ENCODE measurements around the gene SMARCC1.

The SMARCC1 gene

GRCh38 chr3:47791193-47791855 lies 9.6 kb upstream of the SMARCC1 start:
- in situ Hi-C loops (cut with MboI; ENCODE audit: low sequenced_read_pairs, unreplicated experiment), result no loop called here
- DNase-seq (ENCODE audit: low spot score), result no peak
- TF ChIP-seq CTCF (IDR thresholded peaks at IDR 0.05; ENCODE audit: borderline replicate concordance, control extremely low read depth, extremely low read depth, insufficient read depth, missing control alignments), result no peak

- no peak for TF ChIP-seq CTCF (IDR thresholded peaks at IDR 0.05; ENCODE audit: borderline replicate concordance, control extremely low read depth, extremely low read depth, insufficient read depth, missing control alignments)
- in situ Hi-C loops (cut with MboI; ENCODE audit: low sequenced_read_pairs, unreplicated experiment), result no loop called here
- DNase-seq (ENCODE audit: low spot score), result no peak
These were observed 2.0 kb upstream of the SMARCC1 start for GRCh38 chr3:47783673-47784072.

GRCh38 chr3:47782446-47783308 lies 984 bp upstream of the SMARCC1 start:
- DNase-seq (ENCODE audit: low spot score), result no peak
- no peak for TF ChIP-seq CTCF (IDR thresholded peaks at IDR 0.05; ENCODE audit: borderline replicate concordance, control extremely low read depth, extremely low read depth, insufficient read depth, missing control alignments)
- in situ Hi-C loops (cut with MboI; ENCODE audit: low sequenced_read_pairs, unreplicated experiment), result no loop called here

GRCh38 chr3:47780741-47781684 lies 680 bp downstream of the SMARCC1 start:
- no peak for TF ChIP-seq CTCF (IDR thresholded peaks at IDR 0.05; ENCODE audit: borderline replicate concordance, control extremely low read depth, extremely low read depth, insufficient read depth, missing control alignments)
- DNase-seq (ENCODE audit: low spot score), result peak; percentile 76
- in situ Hi-C loops (cut with MboI; ENCODE audit: low sequenced_read_pairs, unreplicated experiment), result no loop called here

- in situ Hi-C loops (cut with MboI; ENCODE audit: low sequenced_read_pairs, unreplicated experiment), result no loop called here
- no peak for DNase-seq (ENCODE audit: low spot score)
- TF ChIP-seq CTCF (IDR thresholded peaks at IDR 0.05; ENCODE audit: borderline replicate concordance, control extremely low read depth, extremely low read depth, insufficient read depth, missing control alignments), result no peak
These were observed 2.9 kb downstream of the SMARCC1 start for GRCh38 chr3:47778746-47779145.

- in situ Hi-C loops (cut with MboI; ENCODE audit: low sequenced_read_pairs, unreplicated experiment), result no loop called here
- DNase-seq (ENCODE audit: low spot score), result no peak
- TF ChIP-seq CTCF (IDR thresholded peaks at IDR 0.05; ENCODE audit: borderline replicate concordance, control extremely low read depth, extremely low read depth, insufficient read depth, missing control alignments), result no peak
These were observed 8.9 kb downstream of the SMARCC1 start for GRCh38 chr3:47772788-47773187.

Measured in GM13976 (cell line).